Hematopoietic multipotent progenitor cell treated with erythropoietin and hydrocortisone succinate and interleukin-3 and kit ligand, for 8 days (in vitro differentiated cells): ENCODE measurements around the gene KIAA0232.
A peak's percentile ranks its signal among the peaks of the same experiment; 100 is the strongest.
"Not testable (repeated sequence)": the region's sequence is repeated elsewhere in the genome, so short reads cannot be mapped to it uniquely, and the experiment has no call there.

Experiments used
- DNase-seq: peaks from one replicate; pipeline ENCODE4 v3.0.0-alpha.2; 2015

KIAA0232 gene

DNA sequence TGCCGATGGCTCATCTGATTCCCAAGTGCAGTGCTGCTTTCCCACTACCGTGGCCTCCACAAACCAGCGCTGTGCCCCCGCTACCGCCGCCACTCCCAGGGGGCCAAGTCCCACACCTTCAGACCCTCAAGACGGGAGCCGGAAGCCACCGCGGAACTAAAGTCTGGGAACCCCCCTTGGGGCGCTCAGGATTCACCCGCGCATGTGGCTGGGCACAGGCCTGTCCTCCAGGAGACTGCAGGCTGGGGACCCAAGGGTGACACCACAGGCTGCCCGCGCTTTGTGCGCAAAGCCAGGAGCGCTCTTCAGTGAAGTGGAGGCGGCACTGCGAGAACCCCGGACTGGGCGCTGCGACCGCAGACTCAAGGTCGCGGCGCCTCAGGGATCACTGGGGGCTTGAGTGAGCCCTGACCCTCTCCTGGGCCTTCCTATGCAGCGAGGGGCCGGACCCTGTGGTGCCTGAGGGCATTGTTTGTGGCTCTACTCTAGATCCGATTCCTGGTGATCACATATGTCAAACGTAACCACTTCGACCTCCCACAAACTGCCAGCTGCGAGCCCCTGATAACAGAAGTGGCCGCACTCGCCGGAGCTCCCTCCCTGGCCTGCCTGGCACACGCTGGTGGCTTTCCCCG is 106.7 kb downstream of the KIAA0232 start:
- peak; percentile 97 for DNase-seq

DNA sequence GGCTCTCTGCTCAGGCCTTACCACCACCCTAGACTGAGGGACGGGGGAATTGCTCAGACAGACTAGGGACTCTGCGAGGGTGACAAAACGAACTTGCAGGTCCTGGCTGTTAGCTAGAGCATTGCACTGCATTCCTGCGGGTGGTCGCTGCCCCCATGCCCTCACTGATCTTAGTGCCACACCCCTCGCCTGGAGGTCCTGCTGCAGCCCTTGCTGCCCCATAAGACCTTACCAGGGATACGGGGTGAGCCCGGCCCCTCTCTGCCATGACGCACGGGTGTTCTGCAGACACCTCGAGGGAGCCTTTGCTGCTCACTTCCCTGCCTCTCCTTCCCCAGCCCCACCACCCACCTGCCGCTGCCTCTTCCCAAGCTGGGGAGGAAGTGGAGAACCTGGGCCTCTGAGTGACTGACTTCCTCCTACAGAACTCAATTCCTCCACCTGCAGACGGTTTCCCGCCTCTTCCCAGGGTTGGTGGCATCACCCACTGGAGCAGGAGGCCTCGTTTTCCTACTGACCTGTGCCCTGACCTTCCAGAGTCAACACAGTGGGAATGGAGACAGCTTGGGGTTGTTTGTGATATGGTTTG is 107.3 kb downstream of the KIAA0232 start:
- DNase-seq: peak; percentile 45

DNA sequence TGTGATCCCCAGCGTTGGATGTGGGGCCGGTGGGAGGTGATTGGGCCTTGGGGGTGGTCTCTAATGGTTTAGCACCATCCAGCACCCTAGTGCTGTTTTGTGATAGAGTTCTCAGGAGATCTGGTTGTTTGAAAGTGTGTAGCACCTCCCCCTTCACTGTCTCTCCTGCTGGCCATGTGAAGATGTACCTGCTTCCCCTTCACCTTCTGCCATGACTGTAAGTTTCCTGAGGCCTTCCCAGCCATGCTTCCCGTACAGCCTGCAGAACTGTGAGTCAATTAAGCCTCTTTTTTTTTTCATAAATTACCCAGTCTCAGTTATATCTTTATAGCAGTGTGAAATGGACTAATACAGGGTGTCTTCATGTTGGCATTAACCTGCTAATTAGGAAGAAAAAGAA is 107.8 kb downstream of the KIAA0232 start:
- DNase-seq: no peak

GRCh38 chr4:6890971-6891370 is 108.4 kb downstream of the KIAA0232 start:
- DNase-seq: not testable (repeated sequence)

GRCh38 chr4:6891436-6892170 is 109.1 kb downstream of the KIAA0232 start:
- DNase-seq: peak; percentile 69

GRCh38 chr4:6892190-6892908 is 109.8 kb downstream of the KIAA0232 start:
- peak; percentile 96 for DNase-seq

GRCh38 chr4:6892909-6893202 is 110.3 kb downstream of the KIAA0232 start:
- DNase-seq: no peak

DNA sequence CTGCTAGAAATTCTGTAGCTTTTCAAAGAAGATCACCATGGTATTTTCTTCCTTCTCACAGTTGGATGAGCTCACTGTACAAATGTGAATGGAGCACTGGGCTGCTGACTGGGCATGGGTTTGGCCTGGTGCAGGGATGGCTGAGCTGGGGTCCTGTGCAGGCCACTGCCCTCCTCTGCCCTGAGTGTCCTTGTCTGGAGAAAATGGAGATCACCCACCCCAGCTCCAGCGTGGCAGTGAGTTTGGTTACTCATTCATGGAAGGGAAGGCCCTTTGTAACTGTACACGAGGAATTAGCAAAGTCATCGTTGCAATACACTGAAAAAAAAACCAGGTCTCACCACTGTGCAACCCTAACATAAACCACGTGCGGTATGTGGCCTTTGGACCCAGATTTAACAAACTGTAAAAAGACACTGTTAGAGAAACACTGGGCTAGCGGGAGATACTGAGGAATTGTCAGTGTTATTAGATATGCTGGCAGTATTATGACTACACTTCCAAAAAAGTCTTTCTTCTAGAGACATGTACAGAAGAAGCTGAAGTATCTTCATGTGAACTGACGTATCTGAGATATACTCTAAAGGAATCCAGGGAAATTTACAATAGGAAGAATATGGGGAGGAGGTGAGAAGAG is 111.0 kb downstream of the KIAA0232 start:
- peak; percentile 65 for DNase-seq

- no peak for DNase-seq
Observed at GRCh38 chr4:6894086-6894478, 111.6 kb downstream of the KIAA0232 start.

DNA sequence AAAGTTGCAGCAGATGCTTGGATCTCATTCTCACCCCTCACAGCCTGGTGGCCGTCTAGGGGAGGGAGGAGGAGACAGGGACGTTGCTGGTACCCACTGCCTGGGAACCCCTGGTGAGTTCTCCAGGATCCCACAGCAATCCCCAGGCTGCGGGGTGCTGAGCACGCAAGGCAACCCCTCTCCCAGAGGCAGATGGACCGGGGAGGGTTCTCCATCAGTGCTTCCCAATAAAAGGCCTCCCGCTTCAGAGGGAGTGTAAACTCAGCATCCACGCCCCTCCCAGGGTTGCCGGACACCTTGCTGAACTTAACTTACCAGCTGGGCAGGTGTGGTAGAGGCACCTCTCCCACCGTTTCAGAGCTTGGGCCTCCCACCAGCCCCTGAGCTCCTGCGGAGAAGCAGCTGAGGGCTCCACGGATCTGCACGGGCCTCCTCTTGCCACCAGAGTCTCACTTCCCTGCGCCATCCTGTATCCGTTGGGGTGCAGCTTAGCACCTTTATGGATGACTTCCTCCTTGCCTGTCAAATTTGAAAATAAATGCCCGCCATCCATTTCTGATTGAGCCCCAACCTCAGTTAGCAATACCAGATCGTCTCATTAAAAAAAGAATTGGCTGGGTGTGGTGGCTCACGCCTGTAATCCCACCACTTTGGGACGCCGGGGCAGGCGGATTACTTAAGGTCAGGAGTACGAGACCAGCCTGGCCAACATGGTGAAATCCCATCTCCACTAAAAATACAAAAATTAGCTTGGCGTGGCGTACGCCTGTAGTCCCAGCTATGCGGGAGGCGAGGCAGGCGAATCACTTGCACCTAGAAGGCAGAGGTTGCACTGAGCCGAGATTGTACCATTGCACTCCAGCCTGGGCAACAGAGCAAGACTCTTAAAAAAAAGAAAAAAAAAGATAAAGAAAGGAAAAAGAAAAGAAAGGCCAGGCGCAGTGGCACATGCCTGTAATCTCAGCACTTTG is 112.3 kb downstream of the KIAA0232 start:
- DNase-seq: no peak

GRCh38 chr4:6896035-6896434 is 113.5 kb downstream of the KIAA0232 start:
- no peak for DNase-seq

- no peak for DNase-seq
Observed at GRCh38 chr4:6898763-6899162, 116.2 kb downstream of the KIAA0232 start.

DNA sequence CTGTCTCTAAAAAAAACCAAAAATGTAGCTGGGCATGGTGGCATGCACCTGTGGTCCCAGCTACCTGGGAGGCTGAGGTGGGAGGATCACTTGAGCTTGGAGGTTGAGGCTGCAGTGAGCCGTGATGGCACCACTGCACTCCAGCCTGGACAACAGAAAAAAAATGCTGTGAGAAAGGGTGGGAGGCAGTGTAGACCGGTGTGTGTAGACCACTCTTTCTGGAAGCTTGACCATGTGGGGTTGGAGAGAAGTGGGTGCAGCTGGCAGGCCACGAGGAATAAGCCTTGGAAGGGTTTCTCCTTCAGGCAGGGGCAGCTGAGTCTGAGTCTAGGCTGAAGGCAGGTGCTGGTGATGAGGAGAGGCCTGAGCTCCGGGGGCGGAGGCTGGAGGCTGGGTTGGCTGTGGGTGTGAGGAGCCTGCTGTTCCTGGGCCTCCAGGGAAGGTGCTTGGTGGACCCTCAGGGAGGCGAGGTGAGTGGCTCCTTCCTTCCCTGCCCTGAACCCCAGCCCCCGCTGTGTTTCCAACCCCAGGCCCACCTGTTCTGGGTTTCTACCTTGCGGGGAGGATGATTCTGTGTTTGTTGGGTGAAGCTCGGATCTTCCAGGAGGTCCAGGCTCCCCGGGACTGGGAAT is 117.8 kb downstream of the KIAA0232 start:
- DNase-seq: no peak

GRCh38 chr4:6900956-6901355 is 118.4 kb downstream of the KIAA0232 start:
- no peak for DNase-seq

DNA sequence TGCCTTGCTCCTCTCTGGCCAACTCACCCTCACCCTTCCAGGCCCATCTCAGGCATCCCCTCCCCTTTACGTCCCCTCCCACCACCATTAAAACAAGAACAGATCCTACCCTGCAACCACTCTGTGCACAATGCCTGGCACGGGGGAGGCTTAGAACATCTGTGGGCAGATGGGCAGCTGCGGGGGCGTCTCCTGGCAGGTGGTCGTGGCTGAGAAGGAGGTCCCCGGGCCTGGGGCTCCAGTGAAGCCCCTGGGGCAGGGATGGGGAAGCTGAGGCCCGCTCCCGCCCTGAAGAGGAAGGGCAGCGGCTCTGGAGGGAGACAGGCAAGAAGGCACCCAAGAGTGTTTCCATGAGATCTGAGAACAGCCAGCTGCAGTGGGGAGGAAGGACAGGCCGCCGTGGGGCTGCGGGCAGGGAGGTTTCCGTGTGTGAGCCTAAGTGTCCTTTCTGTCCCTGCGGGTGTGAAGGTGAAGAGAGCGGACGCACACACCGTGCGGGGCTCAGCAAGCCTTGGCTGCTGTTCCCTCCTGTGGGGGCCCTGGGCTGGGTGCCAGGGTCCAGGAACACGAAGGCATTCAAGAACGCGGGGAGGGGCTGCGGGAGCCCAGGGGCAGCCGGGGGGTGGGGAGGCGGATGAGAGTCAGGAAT is 119.3 kb downstream of the KIAA0232 start:
- no peak for DNase-seq

DNA sequence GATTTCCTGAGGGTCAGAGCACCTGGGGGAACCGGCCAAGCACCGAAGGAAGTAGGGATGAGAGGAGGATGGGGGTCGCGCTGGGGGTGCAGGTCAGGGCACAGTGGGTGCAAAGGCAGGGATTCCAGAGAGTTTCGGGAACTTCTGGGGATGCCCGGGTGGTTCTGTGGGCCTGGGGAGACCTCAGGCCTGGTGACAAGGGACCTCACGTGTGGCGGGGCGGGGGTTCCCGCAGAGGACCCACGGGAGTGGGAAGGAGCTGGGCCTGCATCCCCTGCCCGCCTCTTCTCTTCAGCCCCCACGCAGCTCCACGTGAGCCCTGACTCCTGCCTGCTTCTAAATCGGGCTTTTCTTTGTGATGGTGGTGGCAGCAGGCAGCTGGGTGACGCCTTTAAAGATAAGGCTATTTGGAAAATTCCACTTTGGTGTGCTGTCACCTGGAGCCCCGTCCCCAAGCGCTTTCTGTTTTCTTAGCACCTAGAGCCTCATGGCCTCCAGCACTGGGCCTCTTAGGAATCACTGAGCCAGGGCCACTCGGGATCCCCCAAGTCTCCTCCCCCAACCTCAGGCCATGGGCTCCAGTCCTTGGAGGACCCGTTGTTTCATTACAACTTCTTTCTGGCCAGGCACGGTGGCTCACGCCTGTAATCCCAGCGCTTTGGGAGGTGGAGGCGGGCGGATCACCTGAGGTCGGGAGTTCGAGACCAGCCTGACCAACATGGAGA is 120.0 kb downstream of the KIAA0232 start:
- no peak for DNase-seq

DNA sequence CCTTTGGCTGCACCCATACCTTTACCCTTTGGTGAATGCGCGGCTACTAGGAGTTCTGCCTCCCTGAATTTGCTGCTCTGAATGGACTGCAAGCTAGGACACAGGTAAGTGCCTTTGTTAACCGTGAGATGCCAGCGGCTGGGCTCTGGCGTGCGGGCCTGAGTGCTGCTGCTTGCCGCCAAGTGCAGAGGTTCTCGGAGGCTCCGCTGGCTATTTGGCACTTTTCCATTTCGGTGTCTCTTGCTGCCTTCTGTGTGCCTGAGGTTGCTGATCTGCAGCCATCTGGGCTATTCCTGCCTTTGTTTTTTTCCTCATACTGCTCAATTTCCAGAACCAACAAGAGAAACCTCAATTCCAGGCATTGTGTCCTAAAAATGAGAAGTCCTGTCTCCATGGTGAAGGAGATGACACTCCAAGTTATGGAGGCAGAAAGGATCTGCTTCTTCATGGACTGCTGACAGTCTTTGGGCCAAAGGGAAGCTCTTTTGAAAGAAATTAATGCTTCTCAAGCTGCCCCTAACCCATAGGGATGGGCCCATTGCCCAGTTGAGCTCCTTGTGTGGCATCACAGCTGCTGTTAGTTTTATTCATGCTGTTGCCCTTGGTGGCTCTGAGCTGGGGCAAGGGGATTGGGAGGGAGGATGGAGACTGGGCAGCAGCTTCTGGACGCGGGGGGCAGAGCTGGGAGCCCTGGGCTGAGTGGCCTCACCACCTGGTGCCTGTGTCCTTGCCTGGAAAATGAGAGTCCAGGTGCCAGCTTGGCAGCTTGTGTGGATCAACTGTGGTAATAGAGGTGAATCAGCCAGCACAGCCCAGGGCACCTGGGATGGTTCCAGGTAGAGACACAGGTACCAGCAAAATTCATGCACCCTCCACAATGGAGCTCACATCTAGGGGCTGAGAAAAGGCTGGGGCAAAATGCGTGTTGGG is 123.3 kb downstream of the KIAA0232 start:
- DNase-seq: no peak

DNA sequence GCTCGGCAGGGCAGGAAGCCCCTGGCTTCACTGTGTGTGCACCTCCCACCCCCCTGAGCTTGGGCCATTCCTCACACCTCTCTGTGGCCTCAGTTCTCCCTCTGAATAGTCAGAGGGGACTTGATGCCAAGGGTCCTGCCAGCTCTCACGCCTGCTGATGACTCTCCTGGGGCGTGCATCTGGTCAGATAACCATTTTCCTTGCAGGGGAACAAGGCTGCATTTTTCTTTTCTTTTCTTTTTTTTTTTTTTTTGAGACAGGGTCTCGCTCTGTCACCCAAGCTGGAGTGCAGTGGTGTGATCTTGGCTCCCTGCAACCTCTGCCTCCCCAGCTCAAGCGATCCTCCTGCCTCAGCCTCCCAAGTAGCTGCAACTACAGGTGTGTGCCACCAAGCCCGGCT is 124.0 kb downstream of the KIAA0232 start:
- not testable (repeated sequence) for DNase-seq

DNA sequence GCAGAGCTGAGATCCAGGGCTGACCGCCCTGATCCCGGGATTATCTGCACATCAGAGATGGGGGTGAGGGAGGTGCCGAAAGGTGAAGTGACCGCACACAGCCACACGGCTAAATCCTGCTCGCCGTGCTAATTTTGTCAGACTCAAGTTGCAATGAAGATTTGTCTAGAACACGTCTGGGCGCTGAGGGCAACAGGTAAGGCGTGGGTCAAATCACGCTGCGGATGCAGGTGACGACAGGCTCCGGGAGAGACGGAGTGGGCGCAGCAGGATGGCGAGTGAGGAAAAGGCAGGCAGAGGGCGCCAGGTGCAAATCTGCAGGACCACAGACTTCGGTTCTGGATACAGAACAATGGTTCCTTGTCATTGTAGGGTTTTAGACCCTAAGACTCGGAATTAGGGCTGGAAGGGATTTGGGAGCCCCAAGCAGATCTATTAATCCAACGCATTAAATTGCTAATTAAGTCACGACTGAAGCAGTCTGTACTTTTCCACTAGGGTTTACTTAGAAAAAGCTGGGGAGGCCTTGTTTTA is 125.2 kb downstream of the KIAA0232 start:
- no peak for DNase-seq
